SIG-M5 treated with dmso at 0.1 percent for 504 hours (cell line): ENCODE results near the gene FAM186B.

ENCODE experiments used
- DNase-seq: peaks from one replicate; lab custom pipeline; 2025; ENCODE audit not compliant: unreplicated experiment; lab: John Stamatoyannopoulos, UW

Gene FAM186B

GRCh38 chr12:49636574-49636973 is 31.1 kb upstream of the FAM186B start:
- DNase-seq, result no peak

- no peak for DNase-seq
These were observed 30.2 kb upstream of the FAM186B start for GRCh38 chr12:49635656-49636055.

- no peak for DNase-seq
These were observed 29.6 kb upstream of the FAM186B start for GRCh38 chr12:49635036-49635435.

GRCh38 chr12:49633703-49634345 is 28.4 kb upstream of the FAM186B start:
- DNase-seq, result no peak

GRCh38 chr12:49632986-49633702 is 27.7 kb upstream of the FAM186B start:
- DNase-seq, result no peak

- no peak for DNase-seq
These were observed 27.0 kb upstream of the FAM186B start for GRCh38 chr12:49632401-49632800.

- no peak for DNase-seq
These were observed 26.0 kb upstream of the FAM186B start for GRCh38 chr12:49631336-49631907.

GRCh38 chr12:49627752-49628360 is 22.4 kb upstream of the FAM186B start:
- no peak for DNase-seq

- DNase-seq, result no peak
These were observed 21.4 kb upstream of the FAM186B start for GRCh38 chr12:49626836-49627235.

- no peak for DNase-seq
These were observed 20.9 kb upstream of the FAM186B start for GRCh38 chr12:49626169-49626835.

GRCh38 chr12:49624921-49625577 is 19.6 kb upstream of the FAM186B start:
- no peak for DNase-seq

GRCh38 chr12:49623142-49623904 is 17.9 kb upstream of the FAM186B start, which contains the start of gene PRPF40B:
Gene PRPF40B, plus strand, starts transcription at chr12:49623561. Its CDS starts 30 bp downstream, at chr12:49623591.
- DNase-seq, result peak; percentile 86

GRCh38 chr12:49622501-49623141 is 17.2 kb upstream of the FAM186B start:
- peak; percentile 44 for DNase-seq

- DNase-seq, result no peak
These were observed 16.4 kb upstream of the FAM186B start for GRCh38 chr12:49621651-49622500.

GRCh38 chr12:49619286-49619685 is 13.8 kb upstream of the FAM186B start:
- no peak for DNase-seq

- DNase-seq, result no peak
These were observed 13.1 kb upstream of the FAM186B start for GRCh38 chr12:49618576-49618975.

GRCh38 chr12:49616533-49617219 is 11.2 kb upstream of the FAM186B start:
- DNase-seq, result no peak

GRCh38 chr12:49615725-49616124 is 10.3 kb upstream of the FAM186B start:
- DNase-seq, result no peak
